Forelimb muscle (tissue), 1 donor: ENCODE data around the gene ACP6. TPM values are rescaled to one million over a fixed set of nuclear protein-coding genes. Genes with fewer than 3 reads are reported as not detected.
"Not testable (repeated sequence)": the region's sequence is repeated elsewhere in the genome, so short reads cannot be mapped to it uniquely, and the experiment has no call there.

Source experiments
- DNase-seq: peaks from one replicate; pipeline ENCODE4 v3.0.0-alpha.2; 2013; ENCODE audit warnings: low read depth
- polyA plus RNA-seq: library from polyadenylated mRNA; unstranded; fragments of 120-200 nt; gene quantifications from one replicate; pipeline ENCODE4 v1.2.1, GENCODE V29; 2013; ENCODE audit not compliant: insufficient read length

ACP6 gene
- polyA plus RNA-seq, 1 donor, result 8.7 TPM

DNA sequence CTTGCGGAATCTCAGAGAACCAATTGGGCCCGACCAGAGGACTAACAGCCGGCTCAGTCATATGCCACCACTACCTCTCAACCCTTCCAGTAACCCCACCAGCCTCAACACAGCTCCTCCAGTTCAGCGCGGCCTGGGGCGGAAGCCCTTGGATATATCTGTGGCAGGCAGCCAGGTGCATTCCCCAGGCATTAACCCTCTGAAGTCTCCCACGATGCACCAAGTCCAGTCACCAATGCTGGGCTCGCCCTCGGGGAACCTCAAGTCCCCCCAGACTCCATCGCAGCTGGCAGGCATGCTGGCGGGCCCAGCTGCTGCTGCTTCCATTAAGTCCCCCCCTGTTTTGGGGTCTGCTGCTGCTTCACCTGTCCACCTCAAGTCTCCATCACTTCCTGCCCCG is 49.8 kb downstream of the ACP6 start:
- DNase-seq, result no peak

DNA sequence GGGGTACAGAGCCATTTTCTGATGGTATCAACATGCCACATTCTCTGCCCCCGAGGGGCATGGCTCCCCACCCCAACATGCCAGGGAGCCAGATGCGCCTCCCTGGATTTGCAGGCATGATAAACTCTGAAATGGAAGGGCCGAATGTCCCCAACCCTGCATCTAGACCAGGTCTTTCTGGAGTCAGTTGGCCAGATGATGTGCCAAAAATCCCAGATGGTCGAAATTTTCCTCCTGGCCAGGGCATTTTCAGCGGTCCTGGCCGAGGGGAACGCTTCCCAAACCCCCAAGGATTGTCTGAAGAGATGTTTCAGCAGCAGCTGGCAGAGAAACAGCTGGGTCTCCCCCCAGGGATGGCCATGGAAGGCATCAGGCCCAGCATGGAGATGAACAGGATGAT is 50.6 kb downstream of the ACP6 start:
- no peak for DNase-seq

- DNase-seq, result no peak
Observed at GRCh38 chr1:147618771-147619170, 51.6 kb downstream of the ACP6 start.

DNA sequence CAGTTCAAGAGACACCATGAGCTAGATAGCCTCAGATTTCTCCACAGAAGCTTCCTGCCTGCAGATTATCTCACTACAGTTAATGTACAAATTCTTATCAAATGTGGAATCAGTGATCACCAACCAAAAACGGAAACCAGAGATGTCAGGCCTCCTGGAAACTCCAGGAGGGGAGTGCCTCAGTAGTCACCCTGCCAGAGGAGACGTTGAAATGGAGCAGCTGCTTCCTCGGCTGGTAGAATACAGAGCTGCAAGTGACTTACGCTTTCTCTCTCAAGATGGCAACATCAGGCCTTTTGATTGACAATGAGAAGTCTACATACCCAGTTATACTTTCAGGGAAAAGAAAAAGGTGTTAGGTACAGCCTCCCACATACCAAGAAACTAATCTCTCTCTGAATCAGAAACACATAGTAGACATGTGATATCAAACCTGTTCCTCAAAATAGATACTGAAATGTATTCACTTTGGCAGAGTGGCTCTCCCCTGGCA is 52.2 kb downstream of the ACP6 start:
- no peak for DNase-seq

GRCh38 chr1:147614966-147615365 is 55.4 kb downstream of the ACP6 start:
- not testable (repeated sequence) for DNase-seq

DNA sequence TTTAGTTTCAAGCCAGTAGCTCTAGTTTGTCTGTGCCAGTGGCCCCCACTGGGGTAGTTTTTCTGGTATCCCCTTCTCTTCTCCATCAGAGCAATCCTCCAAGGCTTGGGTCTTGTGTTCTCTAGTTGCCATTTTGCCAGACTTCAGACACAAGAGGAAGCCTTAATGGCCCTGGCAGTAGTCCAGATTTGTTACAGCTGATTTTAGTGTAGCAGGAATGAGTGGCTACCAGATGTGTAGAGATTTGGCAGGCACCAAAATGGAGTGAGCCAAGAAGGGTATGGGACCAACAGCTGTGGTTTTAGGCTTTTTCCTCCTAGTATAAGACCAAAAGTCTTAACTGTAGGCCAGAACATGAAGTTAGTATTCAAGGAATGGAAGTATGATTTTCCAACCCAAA is 56.8 kb downstream of the ACP6 start:
- DNase-seq, result peak; percentile 14

GRCh38 chr1:147612366-147612765 is 58.0 kb downstream of the ACP6 start:
- DNase-seq, result no peak

DNA sequence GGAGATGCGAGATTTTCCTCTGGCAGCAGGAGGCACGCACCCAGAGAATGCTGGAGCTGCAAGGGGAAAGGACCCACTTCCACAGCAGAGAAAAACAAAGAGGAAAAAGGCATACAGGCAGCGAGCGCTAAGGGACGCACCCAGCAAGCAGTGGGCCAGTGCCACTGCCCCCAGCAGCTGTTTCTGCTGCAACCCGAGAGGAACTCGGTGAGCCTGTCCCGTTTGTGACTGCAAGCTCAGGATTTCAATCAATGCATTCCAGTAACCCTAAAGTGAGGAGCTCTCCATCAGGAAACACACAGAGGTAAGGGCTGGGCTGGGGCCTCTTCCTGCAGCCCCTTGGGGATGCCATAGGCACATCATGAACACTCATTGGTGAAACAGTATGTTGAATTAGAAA is 58.7 kb downstream of the ACP6 start:
- DNase-seq, result no peak

GRCh38 chr1:147611021-147611426 is 59.3 kb downstream of the ACP6 start:
- DNase-seq, result no peak

GRCh38 chr1:147609358-147609757 is 61.0 kb downstream of the ACP6 start:
- no peak for DNase-seq

GRCh38 chr1:147608596-147608995 is 61.7 kb downstream of the ACP6 start:
- no peak for DNase-seq

- no peak for DNase-seq
Observed at GRCh38 chr1:147605591-147605990, 64.7 kb downstream of the ACP6 start.

DNA sequence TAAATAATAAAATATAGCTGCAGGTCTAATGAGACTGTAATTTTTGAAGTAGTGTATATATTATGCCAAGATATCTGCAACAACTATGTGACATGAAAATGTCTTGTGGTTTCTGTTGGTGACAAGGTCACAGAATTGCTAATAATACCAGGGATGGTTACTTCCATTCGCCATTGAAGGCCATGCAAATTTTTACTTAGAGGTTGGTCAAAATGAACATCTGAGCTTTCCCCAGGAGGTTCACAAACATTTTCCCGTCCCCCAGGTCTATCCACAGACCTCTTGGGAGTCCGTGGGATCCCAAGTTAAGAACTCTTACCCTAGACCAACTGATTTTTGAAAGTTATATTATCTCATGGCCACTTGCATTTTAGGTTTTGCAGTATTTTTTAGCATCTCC is 66.3 kb downstream of the ACP6 start:
- no peak for DNase-seq

DNA sequence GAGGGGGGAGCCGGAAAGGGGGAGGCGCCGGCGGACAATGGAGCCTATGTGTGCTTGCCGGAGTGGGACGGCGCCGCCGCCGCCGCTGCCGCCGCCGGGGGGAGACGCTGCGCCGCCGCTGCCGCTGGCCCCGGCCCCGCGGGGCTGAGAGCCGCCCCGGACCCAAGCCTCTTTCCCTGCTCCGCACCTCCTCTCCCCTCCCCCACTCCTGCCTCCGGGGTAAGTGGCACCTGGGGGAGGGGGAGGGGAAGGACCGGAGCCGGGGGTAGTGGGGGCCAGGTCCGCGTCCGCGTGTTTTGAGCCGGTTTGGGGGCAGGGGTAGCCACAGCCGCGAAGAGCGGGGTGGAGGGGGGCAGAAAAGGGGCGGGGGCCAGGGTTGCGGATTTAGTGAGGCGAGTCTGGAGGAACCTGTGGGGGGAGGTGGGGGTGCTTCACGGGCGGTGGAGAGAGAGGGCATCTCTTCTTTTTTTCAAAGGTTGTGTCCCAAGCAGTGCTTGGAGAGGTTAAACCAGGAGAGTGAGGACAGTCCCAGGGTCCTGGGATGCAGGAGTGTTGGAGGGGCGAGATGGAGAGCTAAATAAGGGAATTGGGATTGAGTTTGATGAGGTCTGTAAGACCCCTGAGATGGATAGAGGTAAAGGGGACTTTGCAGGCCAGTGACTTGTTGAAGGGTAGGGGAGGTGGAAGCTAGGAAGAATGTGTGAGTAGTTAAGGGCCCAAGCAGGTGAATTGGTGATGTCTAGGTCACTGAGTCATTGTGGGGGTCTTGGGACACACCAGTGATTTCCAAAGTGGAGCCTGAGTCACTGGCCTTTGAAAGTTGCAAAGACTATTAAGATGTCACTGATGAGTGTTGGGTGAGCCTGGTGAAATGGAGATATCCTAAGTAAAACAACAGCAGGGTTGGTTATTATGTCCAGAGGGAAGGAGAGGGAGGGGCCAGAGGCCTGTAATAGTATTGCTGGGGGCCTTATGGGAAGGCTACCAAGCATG is 69.9 kb downstream of the ACP6 start:
- no peak for DNase-seq

DNA sequence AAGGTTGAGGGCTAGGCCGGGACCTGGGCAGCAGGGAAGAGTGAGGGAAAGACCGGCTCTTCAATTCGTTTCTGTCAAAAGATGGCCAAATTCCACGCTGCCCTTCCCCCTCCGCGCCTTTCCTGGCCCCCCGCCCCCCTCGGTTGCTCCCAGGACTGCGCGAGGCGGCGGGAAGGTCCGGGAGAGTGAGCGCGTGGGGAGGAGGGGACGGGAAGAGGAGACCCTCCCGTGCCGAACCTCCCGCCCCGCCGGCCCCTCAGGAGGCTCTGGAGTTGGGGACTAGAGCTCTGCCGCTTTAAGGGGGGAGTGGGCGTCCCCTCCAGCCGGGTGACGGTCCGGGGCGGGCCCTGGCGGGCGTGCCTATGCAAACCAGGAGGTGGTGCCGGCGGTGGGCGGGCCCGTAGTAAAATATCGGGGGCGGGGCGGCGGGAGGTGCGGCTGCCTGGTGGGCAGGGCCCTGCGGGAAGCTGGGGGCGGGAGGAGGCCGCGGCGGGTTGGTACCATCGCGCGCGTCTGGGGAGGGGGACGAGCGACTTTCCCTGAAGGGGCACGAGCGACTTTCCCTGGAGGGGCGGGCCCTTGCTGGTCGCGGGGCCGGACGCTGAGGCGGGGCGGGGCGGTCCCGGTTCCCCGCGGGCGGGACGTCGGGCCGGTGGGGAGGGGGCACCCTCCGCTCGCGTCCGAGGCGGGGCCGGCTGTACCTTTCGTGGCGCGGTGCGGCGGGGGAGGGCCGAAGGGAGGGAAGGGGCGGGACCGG is 70.8 kb downstream of the ACP6 start:
- peak; percentile 69 for DNase-seq

- peak; percentile 28 for DNase-seq
Observed at GRCh38 chr1:147598621-147599361, 71.5 kb downstream of the ACP6 start.

- no peak for DNase-seq
Observed at GRCh38 chr1:147597010-147597409, 73.3 kb downstream of the ACP6 start.

Other genes starting within 250 kb of the ACP6 start
- 18.8 TPM for gene BCL9, start 129.0 kb downstream of the ACP6 start, polyA plus RNA-seq
- 15.8 TPM for gene GJA5, start 90.1 kb upstream of the ACP6 start, polyA plus RNA-seq
- not detected for gene GJA8, start 232.3 kb upstream of the ACP6 start, polyA plus RNA-seq